ENCODE measurements around the gene OSMR.

The OSMR gene

GRCh38 chr5:38940230-38940858, 94.5 kb downstream of the OSMR start:
- TF ChIP-seq CTCF (IDR thresholded peaks at IDR 0.05; ENCODE audit: low read depth, low read length) = no peak
- H3K4me3 ChIP-seq (replicated peaks in 1 of 2; ENCODE audit: low read depth in 2 of 2, low read length in 2 of 2) = no peak overlapping the region
- no peak for DNase-seq (ENCODE audit: low read depth in 2 of 2)

- DNase-seq (ENCODE audit: low read depth in 2 of 2) = no peak
- H3K4me3 ChIP-seq (replicated peaks in 1 of 2; ENCODE audit: low read depth in 2 of 2, low read length in 2 of 2) = no peak overlapping the region
- TF ChIP-seq CTCF (IDR thresholded peaks at IDR 0.05; ENCODE audit: low read depth, low read length) = no peak
Measured at GRCh38 chr5:38941912-38942311, 96.1 kb downstream of the OSMR start.

- no peak for DNase-seq (ENCODE audit: low read depth in 2 of 2)
- H3K4me3 ChIP-seq (replicated peaks in 1 of 2; ENCODE audit: low read depth in 2 of 2, low read length in 2 of 2) = no peak overlapping the region
- TF ChIP-seq CTCF (IDR thresholded peaks at IDR 0.05; ENCODE audit: low read depth, low read length) = no peak
Measured at GRCh38 chr5:38944282-38944681, 98.5 kb downstream of the OSMR start.

- TF ChIP-seq CTCF (IDR thresholded peaks at IDR 0.05; ENCODE audit: low read depth, low read length) = no peak
- no peak overlapping the region for H3K4me3 ChIP-seq (replicated peaks in 1 of 2; ENCODE audit: low read depth in 2 of 2, low read length in 2 of 2)
- DNase-seq (ENCODE audit: low read depth in 2 of 2) = peak; percentile 51 to 79
Measured at GRCh38 chr5:38948501-38948900, 102.7 kb downstream of the OSMR start.

GRCh38 chr5:38953426-38954012, 107.7 kb downstream of the OSMR start:
- DNase-seq (ENCODE audit: low read depth in 2 of 2) = no peak
- H3K4me3 ChIP-seq (replicated peaks in 1 of 2; ENCODE audit: low read depth in 2 of 2, low read length in 2 of 2) = no peak overlapping the region
- no peak for TF ChIP-seq CTCF (IDR thresholded peaks at IDR 0.05; ENCODE audit: low read depth, low read length)

- H3K4me3 ChIP-seq (replicated peaks in 1 of 2; ENCODE audit: low read depth in 2 of 2, low read length in 2 of 2) = no peak overlapping the region
- no peak for DNase-seq (ENCODE audit: low read depth in 2 of 2)
- no peak for TF ChIP-seq CTCF (IDR thresholded peaks at IDR 0.05; ENCODE audit: low read depth, low read length)
Measured at GRCh38 chr5:38961691-38962090, 115.9 kb downstream of the OSMR start.

- no peak for TF ChIP-seq CTCF (IDR thresholded peaks at IDR 0.05; ENCODE audit: low read depth, low read length)
- no peak for DNase-seq (ENCODE audit: low read depth in 2 of 2)
- no peak overlapping the region for H3K4me3 ChIP-seq (replicated peaks in 1 of 2; ENCODE audit: low read depth in 2 of 2, low read length in 2 of 2)
Measured at GRCh38 chr5:38968665-38969064, 122.9 kb downstream of the OSMR start.

All from cardiac fibroblast (primary cell).